Heart right ventricle (tissue), 16 donors: ENCODE measurements around the gene MTHFSD. TPM values are rescaled to one million over a fixed set of nuclear protein-coding genes. Genes with fewer than 3 reads are reported as not detected.

Source experiments
- ATAC-seq, 8 donors: fragments of 200-7000 bp; cut with Tn5 transposase; one replicate each; pipeline ENCODE4 v1.9.1; 2020; ENCODE audit warnings: mild to moderate bottlenecking in 8 of 8, moderate library complexity in 8 of 8, moderate number of reproducible peaks in 1 of 8
- DNase-seq, 2 donors: peaks; one replicate each; pipeline ENCODE4 v3.0.0-alpha.2; 2020
- H3K27ac ChIP-seq, 10 donors: fragments of 200-600 bp; sonication (generic) in 2 of 10; one replicate each; pipeline versions ENCODE4 v1.5.0 to v1.8.0; 2020 to 2022; ENCODE audit warnings: mild to moderate bottlenecking in 3 of 10
- H3K27me3 ChIP-seq, 7 donors: fragments of 200-600 bp; one replicate each; pipeline ENCODE4 v1.8.0; 2021 to 2022; ENCODE audit warnings: mild to moderate bottlenecking in 2 of 7
- H3K36me3 ChIP-seq, 9 donors: fragments of 200-600 bp; sonication (generic) in 1 of 9; one replicate each; pipeline versions ENCODE4 v1.5.0 to v1.8.0; 2020 to 2022; ENCODE audit warnings: mild to moderate bottlenecking in 2 of 9
- H3K4me1 ChIP-seq, 9 donors: fragments of 200-600 bp; sonication (generic) in 1 of 9; one replicate each; pipeline versions ENCODE4 v1.5.0 to v1.8.0; 2020 to 2022; ENCODE audit warnings: mild to moderate bottlenecking in 4 of 9
- H3K4me3 ChIP-seq, 10 donors: fragments of 200-600 bp; sonication (generic) in 2 of 10; one replicate each; pipeline versions ENCODE4 v1.5.0 to v1.8.0; 2020 to 2022; ENCODE audit warnings: mild to moderate bottlenecking in 7 of 10, moderate library complexity in 2 of 10
- H3K9me3 ChIP-seq, 11 donors: fragments of 200-600 bp in 10 of 11; sonication (generic) in 2 of 11; one replicate each; pipeline versions ENCODE4 v1.5.0 to v1.8.0; 2013 to 2022; ENCODE audit warnings: mild to moderate bottlenecking in 2 of 11, control low read depth in 1 of 11, moderate library complexity in 1 of 11
- WGBS, 2 donors: extraction: QIAGEN DNeasy Blood & Tissue Kit; methylation state at CpG; one replicate each; pipeline ENCODE4 v1.1.7; 2013; ENCODE audit warnings: inconsistent platforms in 1 of 2; 5-methylcytosine and 5-hydroxymethylcytosine counted together
- intact Hi-C, 10 donors: fragments of 100-400 bp; cut with DNase I; formaldehyde crosslinking; loops; one replicate each; pipeline versions ENCODE4 v1.11.1 to v1.14.2; 2022
- polyA plus RNA-seq, 2 donors: library from polyadenylated mRNA; stranded (reverse); fragments of 200-250 nt; gene quantifications; one replicate each; pipeline ENCODE4 v1.2.3, GENCODE V29; 2013
- total RNA-seq, 10 donors: library from RNA; stranded (reverse); fragmentation: NEBNext Ultra II Directional in 3 of 10; extraction: Animal tissue kit (Norgen Biotek cat#: 25700) in 3 of 10; gene quantifications; one replicate each; pipeline versions ENCODE4 v1.2.1 to v1.2.4, GENCODE V29; 2021 to 2023
- TF ChIP-seq, protein P1 (sequence below), 9 donors: fragments of 200-600 bp; sonication (generic) in 2 of 9; IDR thresholded peaks; one replicate each; pipeline versions ENCODE4 v1.5.0 to v1.8.0; 2021 to 2022; ENCODE audit warnings: antibody characterized with exemption in 9 of 9, mild to moderate bottlenecking in 5 of 9, moderate library complexity in 1 of 9
- donor health status: Arrhythmogenic right ventricular cardiomyopathy.
- donor health status: ischemic (EF 13 %, LVEDD 7.1; RV severe dilation, severe dysfunction).
- donor health status: healthy with polysubstance abuse.
- donor health status: DM: no; HTN: yes; CAD: no.
- donor health status: DM: no; HTN: no; CAD: no.
- donor health status: ischemic (EF 25% LVEDD 6.9; RV normal size, moderate dysfunction).
- donor health status: ischemic (EF 25% LVEDD 5.7; RV mildly dilated, moderate dysfunction).
- donor health status: healthy.
- donor health status: DM: yes; HTN: yes; CAD: no.
- donor health status: Ischemic cardiomyopathy.
- donor health status: ischemic (EF 35%, LVEDD 5.7; RV mildly dilated, moderate dysfunction).
- donor health status: nonischemic (EF 11% LVEDD 7.7; RV severe dilation, severe dysfunction).
- donor health status: DM: yes; HTN: yes; CAD: no.
- donor health status: PGD.
- donor health status: ischemic (EF 29% LVEDD 5.4; RV normal size, mild dysfunction).
- donor health status: nonischemic (EF 23%, LVEDD 6.1; RV moderate dilation, normal function).

MTHFSD gene
- total and polyA plus RNA-seq, 12 donors = 5.1 to 13.1 (median 11.3) TPM

- ATAC-seq (no peak), DNase-seq (no peak)
- Histone ChIP-seq H3K4me1 (peaks cover 0 to 20% (median 5%) of the 10 kb centered on the region in 9 donors), H3K27ac (no peak overlapping the region), H3K36me3 (peaks cover 0 to 100% (median 8%) of the 10 kb centered on the region in 9 donors), H3K4me3 (no peak overlapping the region), H3K27me3 (no peaks in the 10 kb centered on the region), H3K9me3 (no peaks in the 10 kb centered on the region)
- 95% methylated on average over 11 of the region's 11 CpGs for WGBS, 2 donors
- intact Hi-C loops = no loop called here
- TF ChIP-seq, protein P1, sequence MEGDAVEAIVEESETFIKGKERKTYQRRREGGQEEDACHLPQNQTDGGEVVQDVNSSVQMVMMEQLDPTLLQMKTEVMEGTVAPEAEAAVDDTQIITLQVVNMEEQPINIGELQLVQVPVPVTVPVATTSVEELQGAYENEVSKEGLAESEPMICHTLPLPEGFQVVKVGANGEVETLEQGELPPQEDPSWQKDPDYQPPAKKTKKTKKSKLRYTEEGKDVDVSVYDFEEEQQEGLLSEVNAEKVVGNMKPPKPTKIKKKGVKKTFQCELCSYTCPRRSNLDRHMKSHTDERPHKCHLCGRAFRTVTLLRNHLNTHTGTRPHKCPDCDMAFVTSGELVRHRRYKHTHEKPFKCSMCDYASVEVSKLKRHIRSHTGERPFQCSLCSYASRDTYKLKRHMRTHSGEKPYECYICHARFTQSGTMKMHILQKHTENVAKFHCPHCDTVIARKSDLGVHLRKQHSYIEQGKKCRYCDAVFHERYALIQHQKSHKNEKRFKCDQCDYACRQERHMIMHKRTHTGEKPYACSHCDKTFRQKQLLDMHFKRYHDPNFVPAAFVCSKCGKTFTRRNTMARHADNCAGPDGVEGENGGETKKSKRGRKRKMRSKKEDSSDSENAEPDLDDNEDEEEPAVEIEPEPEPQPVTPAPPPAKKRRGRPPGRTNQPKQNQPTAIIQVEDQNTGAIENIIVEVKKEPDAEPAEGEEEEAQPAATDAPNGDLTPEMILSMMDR (IDR thresholded peaks at IDR 0.05) = no peak
These were observed 7.7 kb downstream of the MTHFSD start for GRCh38 chr16:86547286-86547685.

GRCh38 chr16:86546638-86547013 lies 8.4 kb downstream of the MTHFSD start:
- intact Hi-C loops = no loop called here
- Histone ChIP-seq H3K36me3 (peaks cover 0 to 100% (median 15%) of the 10 kb centered on the region in 9 donors), H3K4me3 (peak overlapping the region in 1 of 10 donors; percentile 2), H3K9me3 (no peaks in the 10 kb centered on the region), H3K27me3 (no peaks in the 10 kb centered on the region), H3K27ac (no peak overlapping the region), H3K4me1 (peaks cover 0 to 20% (median 5%) of the 10 kb centered on the region in 9 donors)
- WGBS, 2 donors = 64 to 75% methylated on average over 8 of the region's 8 CpGs
- peak in 1 of 8 donors; percentile 15 for ATAC-seq
- no peak for DNase-seq
- TF ChIP-seq, protein P1 (IDR thresholded peaks at IDR 0.05) = no peak

DNA sequence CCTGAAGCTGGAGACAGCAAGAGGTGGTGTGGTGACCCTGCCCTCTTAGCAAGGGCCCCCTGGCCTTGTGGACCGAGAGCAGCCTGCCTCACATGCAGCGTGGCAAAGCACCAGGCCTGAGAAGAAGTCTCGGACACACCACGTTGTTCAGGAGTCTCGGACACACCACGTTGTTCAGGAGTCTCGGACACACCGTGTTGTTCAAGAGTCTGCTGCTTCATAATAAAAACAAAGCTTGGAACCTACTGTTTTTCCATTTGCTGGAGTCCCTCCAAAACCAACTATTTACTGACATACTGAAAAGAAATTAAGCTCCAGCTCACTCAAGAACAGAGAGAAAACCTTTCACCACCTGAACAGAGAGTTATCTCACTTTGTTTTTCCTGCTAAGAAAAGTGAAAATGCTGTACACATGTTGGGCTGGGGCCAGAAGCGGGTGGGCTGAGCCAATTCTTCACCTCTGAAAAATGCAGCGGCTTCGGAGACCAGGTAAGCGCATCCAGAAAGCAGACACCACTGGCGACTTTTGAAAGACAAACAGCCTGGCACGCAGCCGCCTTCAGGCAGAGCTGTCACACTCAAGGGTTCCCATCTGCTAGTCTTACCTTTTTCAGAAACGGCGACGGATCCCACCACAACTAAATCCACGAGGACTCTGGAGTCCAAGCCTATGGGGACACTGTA lies 8.9 kb downstream of the MTHFSD start:
- TF ChIP-seq, protein P1 (IDR thresholded peaks at IDR 0.05) = no peak
- WGBS, 2 donors = 60 to 61% methylated on average over 19 of the region's 19 CpGs

DNA sequence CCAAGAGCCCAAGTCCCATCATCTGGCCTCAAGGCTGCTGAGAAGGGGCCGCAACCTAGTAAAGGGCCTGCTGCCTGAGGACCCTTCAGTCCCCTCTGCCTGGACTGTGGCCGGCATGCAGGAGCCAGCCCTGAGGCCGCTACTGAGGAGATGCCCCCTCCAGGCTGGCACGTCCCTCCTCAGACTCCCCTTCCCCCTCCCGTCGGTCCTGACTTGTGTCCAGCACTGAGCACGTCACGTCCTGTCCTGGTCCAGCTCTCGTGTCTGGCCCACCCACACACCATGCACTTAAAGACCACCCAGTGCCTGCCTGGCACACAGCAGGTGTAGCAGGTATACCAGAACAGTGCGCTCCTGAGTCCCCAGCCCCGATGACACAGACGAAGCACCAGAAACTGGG lies 9.6 kb downstream of the MTHFSD start:
- H3K4me3 ChIP-seq = no peak overlapping the region
- intact Hi-C loops = no loop called here
- H3K9me3 ChIP-seq = no peaks in the 10 kb centered on the region
- ATAC-seq (peak in 2 of 8 donors; percentile 17 to 43), DNase-seq (no peak)
- TF ChIP-seq, protein P1 (IDR thresholded peaks at IDR 0.05) = no peak
- peaks cover 0 to 20% (median 5%) of the 10 kb centered on the region in 9 donors for H3K4me1 ChIP-seq
- H3K27me3 ChIP-seq = no peaks in the 10 kb centered on the region
- WGBS, 2 donors = 77 to 82% methylated on average over 12 of the region's 12 CpGs
- no peak overlapping the region for H3K27ac ChIP-seq
- H3K36me3 ChIP-seq = peaks cover 0 to 100% (median 23%) of the 10 kb centered on the region in 9 donors

More for the DNA sequence above, 8.9 kb downstream of the MTHFSD start:
- Histone ChIP-seq H3K4me3 (peak overlapping the region in 1 of 10 donors; percentile 2), H3K36me3 (peaks cover 0 to 100% (median 19%) of the 10 kb centered on the region in 9 donors), H3K27ac (no peak overlapping the region), H3K4me1 (peaks cover 0 to 20% (median 5%) of the 10 kb centered on the region in 9 donors), H3K27me3 (no peaks in the 10 kb centered on the region), H3K9me3 (no peaks in the 10 kb centered on the region)
- intact Hi-C loops = no loop called here
- DNase-seq (no peak), ATAC-seq (peak in 5 of 8 donors; percentile 11 to 41 (median 20))
